Measurements from ENCODE around the gene PRKG2.

Gene PRKG2

DNA sequence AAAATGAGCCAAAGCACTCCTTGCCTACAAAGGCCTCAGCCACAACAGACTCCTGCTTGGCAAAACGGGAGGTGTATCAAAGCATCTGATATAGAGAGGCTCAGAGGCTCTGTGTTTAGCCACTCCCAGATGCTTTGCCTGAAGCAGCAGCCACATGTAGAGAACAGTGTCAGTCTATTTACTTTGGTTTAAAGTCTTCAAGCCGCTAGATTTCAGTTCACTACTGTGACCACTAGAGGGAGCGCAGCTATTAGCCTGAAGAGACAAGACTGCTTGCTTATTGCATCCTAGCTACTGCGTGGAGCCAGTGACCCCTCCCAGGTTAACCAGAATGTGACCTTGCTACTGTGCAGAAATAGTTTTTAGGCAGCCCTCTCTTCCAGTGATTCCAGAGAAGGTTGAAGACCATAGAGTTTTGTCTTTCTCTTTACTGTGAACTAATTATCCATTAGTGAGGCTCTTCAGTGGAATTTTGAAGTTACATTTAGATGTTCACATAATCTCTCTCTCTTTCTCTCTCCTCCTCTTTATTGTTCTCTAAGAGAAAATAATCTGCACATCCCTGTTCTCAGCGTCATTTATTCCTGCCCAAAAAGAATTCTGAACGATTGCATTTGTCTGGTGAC lies 145.2 kb downstream of the PRKG2 start:
- no peak for TF ChIP-seq POLR2A (IDR thresholded peaks at IDR 0.05; ENCODE audit: low read depth, low read length)
- FAIRE-seq (peak; percentile 75), DNase-seq (ENCODE audit: insufficient read length, low spot score) (peak; percentile 4)

DNA sequence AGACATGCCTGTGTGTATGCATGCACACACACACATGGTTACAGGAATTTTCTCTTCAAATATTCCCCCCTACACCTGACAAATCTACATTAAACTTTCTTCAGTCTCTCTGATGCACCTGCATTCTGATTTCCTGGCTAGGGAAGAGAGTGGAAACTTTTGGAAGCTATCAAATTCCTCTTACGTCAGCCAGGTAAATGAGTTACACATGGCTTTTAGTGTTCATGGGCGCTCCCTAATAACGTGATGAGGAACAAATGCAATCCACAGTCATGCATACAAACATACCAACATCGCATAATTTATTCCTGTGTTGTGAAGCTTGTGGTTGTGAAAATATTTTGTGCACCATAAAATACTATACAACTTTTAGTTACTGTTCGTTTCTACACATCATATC lies 149.6 kb downstream of the PRKG2 start:
- no peak for TF ChIP-seq POLR2A (IDR thresholded peaks at IDR 0.05; ENCODE audit: low read depth, low read length)
- FAIRE-seq (no peak), DNase-seq (ENCODE audit: insufficient read length, low spot score) (no peak)

DNA sequence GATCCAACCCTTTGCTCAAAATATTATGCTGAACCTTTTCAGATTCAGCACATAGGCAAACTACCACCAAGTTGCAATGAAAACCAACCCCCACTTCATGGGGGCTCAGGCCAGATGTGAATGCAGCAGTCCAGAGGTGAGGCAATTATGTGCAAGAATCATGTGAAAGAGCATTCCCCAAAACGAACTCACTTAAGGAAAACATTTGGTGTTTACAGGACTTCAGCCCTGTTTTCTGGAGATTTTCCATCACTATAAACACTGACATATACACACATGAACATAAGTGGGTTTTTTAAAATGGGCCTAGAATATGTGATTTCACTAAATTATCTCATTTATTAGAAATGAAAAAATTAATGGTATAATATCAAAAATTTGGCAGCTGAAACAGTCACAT lies 153.0 kb downstream of the PRKG2 start:
- TF ChIP-seq POLR2A (IDR thresholded peaks at IDR 0.05; ENCODE audit: low read depth, low read length) = no peak
- no peak for FAIRE-seq
- no peak for DNase-seq (ENCODE audit: insufficient read length, low spot score)

DNA sequence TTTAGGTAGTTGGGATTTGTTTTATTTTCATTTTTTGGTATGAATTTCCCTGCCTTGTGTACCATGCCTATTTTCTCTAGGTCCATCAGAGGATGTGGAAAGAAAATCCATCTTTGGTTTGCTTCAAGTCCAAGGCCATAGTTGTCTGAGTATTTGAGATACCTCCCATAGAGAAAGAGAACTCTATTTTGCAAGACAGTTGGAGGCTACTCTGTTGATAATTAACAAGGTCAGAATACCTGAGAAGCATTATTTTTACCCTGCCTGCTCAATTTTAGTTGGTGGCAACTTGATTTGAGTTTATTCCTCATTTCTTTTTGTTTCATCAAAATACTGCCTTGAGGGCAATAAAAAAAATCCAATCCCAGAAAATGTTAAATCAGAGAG lies 153.7 kb downstream of the PRKG2 start:
- DNase-seq (ENCODE audit: insufficient read length, low spot score) = no peak
- no peak for FAIRE-seq
- no peak for TF ChIP-seq POLR2A (IDR thresholded peaks at IDR 0.05; ENCODE audit: low read depth, low read length)

DNA sequence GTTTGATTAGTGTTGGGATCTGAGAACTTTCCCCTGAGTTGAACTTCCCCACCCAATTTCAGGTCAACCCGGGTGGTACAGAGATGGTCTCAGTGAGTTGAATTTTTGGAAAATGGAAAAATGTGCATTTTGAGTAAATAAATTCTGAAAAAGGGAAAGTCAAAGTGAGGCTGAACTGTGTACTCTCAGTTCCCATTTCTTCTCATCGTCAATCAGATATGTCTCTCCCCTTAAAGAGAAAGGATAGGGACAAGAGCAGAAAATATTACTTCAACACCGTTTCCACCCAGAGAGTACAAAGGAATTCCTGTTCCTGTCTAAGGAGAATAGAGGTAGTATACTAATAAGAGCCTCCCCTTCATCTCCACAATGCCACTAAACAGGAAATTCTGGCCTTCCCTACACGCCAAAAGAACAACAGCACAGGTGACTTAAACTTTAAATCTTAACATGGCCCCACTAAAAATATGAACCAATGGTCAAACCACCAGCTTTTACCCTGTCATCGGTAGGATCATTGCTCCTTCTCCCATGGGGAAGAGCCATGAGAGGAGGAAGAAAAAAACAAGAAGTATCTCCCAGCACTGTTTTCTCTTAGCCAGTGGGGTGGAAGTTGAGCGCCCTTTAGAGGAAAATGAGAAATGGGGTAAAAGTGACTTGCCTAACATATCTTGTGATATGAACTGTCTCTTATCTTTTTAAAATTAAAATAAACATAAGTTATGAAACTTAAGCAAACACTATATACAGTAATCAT lies 154.3 kb downstream of the PRKG2 start:
- DNase-seq (ENCODE audit: insufficient read length, low spot score) (no peak), FAIRE-seq (no peak)
- no peak for TF ChIP-seq POLR2A (IDR thresholded peaks at IDR 0.05; ENCODE audit: low read depth, low read length)

DNA sequence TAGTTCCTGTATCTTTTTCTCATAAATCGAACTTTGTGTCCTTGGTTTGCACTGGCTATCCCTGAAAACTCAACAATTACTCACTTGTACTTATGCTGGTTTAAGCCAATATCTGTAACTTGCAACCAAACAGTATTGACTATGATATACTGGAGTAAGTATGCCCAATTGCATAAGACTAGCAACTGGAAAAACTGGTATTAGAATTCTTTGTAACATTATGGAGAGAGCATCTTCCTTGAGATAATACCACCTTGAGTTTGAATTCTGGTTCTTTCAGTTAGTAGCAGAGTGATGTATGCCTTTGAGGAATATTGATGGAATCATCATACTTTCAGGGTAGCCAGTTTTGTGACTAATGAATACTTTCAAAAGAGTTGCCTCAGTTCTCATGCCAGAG lies 156.4 kb downstream of the PRKG2 start:
- FAIRE-seq = no peak

DNA sequence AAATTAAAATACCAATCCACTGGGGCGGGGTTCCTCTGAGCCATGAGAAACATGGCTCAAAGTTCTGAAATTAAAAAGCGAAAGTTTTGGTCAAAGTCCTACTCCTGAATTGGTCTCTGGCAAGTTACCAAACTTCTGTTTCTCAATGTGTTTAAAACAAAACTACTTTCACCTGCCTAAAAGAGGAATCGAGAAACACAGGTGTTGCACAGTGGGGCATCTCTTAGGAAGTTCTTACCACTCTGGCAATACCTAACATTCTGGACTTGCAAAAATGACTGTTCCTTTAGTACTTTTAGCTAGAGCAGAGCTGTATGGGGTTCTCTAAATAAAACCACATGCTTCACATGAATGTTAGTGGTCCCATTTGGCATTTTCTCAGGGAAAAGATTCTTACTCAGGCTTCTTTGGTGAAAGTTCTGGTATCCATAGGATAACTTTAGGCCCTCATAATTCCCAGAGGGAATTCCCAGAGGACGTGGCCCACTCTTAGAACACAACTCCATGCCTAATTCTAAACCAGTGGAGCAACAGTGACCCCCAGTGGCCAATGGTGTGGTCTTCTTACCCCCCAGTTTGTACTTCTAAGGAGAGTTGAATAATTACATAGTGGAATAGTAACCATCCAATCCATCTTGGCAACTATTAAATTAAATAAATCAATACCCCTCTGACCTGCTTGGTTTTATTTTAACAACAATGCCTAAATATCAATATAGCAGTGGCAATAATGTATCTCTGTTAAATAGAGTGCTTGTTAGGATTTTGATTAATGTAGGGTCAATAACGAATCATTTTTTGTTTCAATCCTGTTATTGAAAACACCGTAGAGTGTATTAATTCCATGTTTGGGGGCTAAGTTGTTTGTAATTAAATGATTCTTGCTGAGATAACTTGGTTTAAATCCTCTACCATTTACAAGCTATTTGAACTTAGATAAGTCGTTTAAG lies 162.6 kb downstream of the PRKG2 start:
- DNase-seq (ENCODE audit: insufficient read length, low spot score) (no peak), FAIRE-seq (no peak)
- TF ChIP-seq POLR2A (IDR thresholded peaks at IDR 0.05; ENCODE audit: low read depth, low read length) = no peak

More for the DNA sequence above, 156.4 kb downstream of the PRKG2 start:
- no peak for DNase-seq (ENCODE audit: insufficient read length, low spot score)
- no peak for TF ChIP-seq POLR2A (IDR thresholded peaks at IDR 0.05; ENCODE audit: low read depth, low read length)

DNA sequence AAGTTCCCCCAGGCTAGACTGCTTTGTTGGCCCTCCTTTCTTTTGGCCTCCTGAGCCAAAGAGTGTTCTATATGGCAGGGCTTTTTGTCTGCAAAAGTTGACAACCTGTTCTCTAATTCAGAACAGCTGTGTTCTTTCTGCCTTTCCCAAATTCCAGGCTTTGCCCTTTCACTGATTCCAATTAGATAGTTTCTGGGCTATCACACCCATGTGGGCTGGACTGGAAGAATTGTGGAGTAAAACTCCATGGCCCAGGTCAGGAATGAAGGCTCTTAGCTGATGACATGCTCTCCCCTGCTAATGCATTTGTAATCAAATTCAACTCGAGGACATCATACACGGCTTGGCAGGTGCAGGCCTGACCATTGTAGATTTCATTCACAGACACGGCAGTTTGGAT lies 165.1 kb downstream of the PRKG2 start:
- no peak for DNase-seq (ENCODE audit: insufficient read length, low spot score)
- no peak for FAIRE-seq
- TF ChIP-seq POLR2A (IDR thresholded peaks at IDR 0.05; ENCODE audit: low read depth, low read length) = no peak

DNA sequence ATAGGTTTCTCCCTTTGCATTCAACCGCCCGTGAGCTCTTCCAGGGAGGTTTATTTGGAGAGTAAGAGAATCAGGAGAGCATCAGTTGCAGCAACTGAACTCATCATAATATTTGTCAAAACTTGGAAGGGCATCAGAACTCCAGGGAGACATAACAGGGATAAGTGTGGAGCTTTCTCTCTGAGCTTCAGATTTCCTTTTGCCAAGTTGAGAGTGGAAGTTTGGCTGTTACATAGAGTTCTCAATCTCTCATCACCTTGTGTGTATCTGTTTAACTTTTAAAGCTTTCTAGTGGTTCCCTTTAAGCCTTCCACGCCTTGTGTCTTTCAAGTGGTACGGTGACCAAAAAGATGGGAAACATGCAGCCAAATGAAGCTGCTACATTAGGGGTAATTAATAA lies 165.7 kb downstream of the PRKG2 start:
- DNase-seq (ENCODE audit: insufficient read length, low spot score) (no peak), FAIRE-seq (no peak)
- TF ChIP-seq POLR2A (IDR thresholded peaks at IDR 0.05; ENCODE audit: low read depth, low read length) = no peak

DNA sequence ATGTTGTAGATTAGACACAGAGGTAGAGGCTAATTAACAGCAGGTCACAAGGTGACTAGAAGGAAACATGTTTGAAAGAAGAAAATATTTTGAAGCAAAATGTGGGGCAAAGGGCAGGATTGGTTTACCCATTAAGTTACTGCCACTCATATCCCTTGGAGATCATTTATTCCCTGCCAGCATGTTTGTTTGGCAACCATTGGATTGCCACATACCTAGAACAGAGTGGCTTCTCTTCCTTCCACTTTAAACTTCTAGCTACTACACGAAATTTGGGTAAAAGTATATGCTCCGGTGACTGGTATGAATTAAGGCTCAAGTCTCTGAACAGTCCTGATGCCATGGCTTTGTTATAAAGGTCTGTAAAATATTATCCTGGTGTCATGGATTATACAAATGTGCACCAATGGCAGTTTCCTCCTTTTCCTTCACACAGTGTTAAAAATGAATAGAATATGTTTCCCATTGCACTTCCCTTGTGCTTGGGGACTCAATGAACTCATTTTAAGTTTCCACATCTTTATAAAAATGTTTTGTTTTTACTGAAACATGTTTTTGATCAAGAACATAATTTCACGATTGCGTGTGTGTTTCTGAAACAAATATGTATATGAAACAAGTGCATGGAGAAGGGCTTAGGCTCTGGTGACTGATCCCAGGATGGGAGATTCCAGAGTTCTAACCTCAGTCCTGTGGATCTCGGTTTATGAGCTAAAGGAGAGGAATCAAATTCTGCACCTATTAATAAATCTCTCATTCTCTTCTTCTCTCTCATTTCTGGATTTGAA lies 172.2 kb downstream of the PRKG2 start:
- DNase-seq (ENCODE audit: insufficient read length, low spot score) = no peak
- no peak for TF ChIP-seq POLR2A (IDR thresholded peaks at IDR 0.05; ENCODE audit: low read depth, low read length)
- no peak for FAIRE-seq

DNA sequence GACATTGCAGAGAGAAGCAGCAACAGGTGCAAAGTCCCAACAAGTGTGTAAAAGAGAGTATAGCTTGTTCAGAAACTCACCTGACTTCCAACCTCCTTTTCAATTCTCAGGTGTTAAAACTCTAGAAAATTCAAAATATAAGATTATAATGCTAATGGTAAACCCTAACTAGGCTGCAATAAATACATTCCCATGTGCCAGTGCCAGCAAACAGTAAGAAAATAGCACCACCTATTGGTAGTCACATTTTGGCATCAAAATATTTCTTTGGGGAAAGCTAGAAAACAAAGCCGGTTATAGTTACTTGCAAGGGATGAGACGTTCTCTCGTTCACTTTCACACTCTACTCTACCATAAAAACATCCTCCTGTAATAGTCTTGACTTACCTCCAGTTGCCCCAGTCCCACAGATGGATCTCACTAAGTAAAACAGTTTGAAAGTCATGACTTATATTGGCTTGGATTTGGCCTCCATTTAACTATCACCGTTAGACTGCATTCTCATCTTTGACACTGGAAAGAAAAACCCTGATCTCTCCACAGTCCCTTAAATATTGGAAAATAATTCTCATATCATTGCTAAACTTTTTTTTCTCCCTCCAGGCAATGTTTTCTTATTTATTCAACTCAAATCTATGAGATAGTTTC lies 174.9 kb downstream of the PRKG2 start:
- TF ChIP-seq POLR2A (IDR thresholded peaks at IDR 0.05; ENCODE audit: low read depth, low read length) = no peak
- DNase-seq (ENCODE audit: insufficient read length, low spot score) (no peak), FAIRE-seq (no peak)

DNA sequence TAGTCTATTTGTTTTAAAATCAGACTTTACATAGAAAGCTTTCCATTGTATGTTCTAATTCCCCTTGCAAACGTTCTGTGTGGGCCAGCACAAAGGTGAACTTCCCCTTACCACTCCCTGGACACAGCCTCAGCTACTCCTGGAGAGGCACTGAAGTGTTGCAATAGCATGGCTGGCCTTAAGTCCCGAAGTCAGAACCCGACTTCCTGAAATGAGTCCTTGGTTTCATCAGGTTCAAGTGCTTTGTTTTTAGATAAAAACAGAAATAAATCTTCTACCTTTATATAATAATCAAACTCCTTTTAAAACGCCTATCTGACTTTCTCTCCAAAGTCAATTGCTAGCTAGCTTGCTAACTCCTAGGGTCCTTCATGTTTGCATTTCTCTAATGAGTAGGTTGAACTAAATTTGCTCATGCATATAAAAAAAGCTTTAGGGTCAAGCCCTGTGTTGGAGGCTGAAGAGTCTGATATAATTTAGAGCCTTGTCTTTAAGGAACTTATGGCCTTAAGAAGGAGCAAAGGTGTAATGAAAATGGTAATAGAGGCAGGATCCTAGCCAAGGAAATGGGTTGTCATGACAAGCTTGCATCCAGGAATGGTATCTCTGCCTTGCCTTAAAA lies 175.6 kb downstream of the PRKG2 start:
- DNase-seq (ENCODE audit: insufficient read length, low spot score) (no peak), FAIRE-seq (no peak)

More for the DNA sequence above, 175.6 kb downstream of the PRKG2 start:
- no peak for TF ChIP-seq POLR2A (IDR thresholded peaks at IDR 0.05; ENCODE audit: low read depth, low read length)
